GM18511 (cell line): ENCODE results near the gene CRYGS.

Experiments
- ATAC-seq: cut with Tn5 transposase; IDR thresholded peaks from one replicate; pipeline ENCODE4 v1.9.1; 2021; ENCODE audit warnings: mild to moderate bottlenecking, moderate library complexity; ENCODE audit not compliant: unreplicated experiment

Gene CRYGS

GRCh38 chr3:186496016-186496415 lies 48.2 kb downstream of the CRYGS start:
- ATAC-seq, result no peak

- no peak for ATAC-seq
Measured at GRCh38 chr3:186493525-186494255, 50.5 kb downstream of the CRYGS start.

GRCh38 chr3:186492385-186492984 lies 51.7 kb downstream of the CRYGS start:
- no peak for ATAC-seq

- ATAC-seq, result no peak
Measured at GRCh38 chr3:186489507-186489906, 54.7 kb downstream of the CRYGS start.
